AG04449 (cell line): ENCODE results near the gene EXPH5.

Experiments used
- CTCF ChIA-PET: fragments of 350-600 bp; formaldehyde crosslinking; extraction: SDS; loops from one replicate; lab custom pipeline; 2021; ENCODE audit warnings: antibody characterized with exemption; lab: Yijun Ruan, JAX
- POLR2A ChIA-PET: fragments of 400-600, 350-600 bp; formaldehyde crosslinking; extraction: SDS; loops from one replicate; lab custom pipeline; 2020; ENCODE audit warnings: antibody characterized with exemption, inconsistent platforms; lab: Yijun Ruan, JAX
- DNase-seq: peaks from one replicate; pipeline ENCODE4 v3.0.0-alpha.2; 2010; ENCODE audit warnings: low read depth, low spot score
- H3K4me3 ChIP-seq: 2 replicates; pipeline ENCODE4 v1.5.1; 2011; ENCODE audit warnings: low read depth, mild to moderate bottlenecking, control low read depth, low read length
- TF ChIP-seq, protein P1 (sequence below): IDR thresholded peaks from one replicate; pipeline ENCODE4 v1.5.1; 2011; ENCODE audit warnings: mild to moderate bottlenecking, moderate library complexity, low read length, control low read depth, inconsistent platforms; ENCODE audit not compliant: insufficient read depth; ENCODE audit errors: missing control alignments

The EXPH5 gene

DNA sequence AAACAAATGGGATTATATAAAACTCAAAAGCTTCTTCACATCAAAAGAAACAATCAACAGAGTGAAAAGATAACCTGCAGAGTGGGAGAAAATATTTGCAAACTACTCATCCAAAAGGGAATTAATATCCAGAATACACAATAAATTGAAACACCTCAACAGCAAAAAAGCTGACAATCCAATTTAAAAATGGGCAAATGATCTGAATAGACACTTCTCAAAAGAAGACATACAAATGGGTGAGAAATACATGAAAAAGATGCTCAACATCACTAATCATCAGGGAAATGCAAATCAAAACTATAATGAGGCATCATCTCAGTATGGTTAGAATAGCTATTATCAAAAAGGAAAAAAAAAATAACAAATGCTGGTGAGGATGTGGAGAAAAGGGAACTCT, 13.5 kb downstream of the EXPH5 start:
- TF ChIP-seq, protein P1, sequence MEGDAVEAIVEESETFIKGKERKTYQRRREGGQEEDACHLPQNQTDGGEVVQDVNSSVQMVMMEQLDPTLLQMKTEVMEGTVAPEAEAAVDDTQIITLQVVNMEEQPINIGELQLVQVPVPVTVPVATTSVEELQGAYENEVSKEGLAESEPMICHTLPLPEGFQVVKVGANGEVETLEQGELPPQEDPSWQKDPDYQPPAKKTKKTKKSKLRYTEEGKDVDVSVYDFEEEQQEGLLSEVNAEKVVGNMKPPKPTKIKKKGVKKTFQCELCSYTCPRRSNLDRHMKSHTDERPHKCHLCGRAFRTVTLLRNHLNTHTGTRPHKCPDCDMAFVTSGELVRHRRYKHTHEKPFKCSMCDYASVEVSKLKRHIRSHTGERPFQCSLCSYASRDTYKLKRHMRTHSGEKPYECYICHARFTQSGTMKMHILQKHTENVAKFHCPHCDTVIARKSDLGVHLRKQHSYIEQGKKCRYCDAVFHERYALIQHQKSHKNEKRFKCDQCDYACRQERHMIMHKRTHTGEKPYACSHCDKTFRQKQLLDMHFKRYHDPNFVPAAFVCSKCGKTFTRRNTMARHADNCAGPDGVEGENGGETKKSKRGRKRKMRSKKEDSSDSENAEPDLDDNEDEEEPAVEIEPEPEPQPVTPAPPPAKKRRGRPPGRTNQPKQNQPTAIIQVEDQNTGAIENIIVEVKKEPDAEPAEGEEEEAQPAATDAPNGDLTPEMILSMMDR, result no peak
- DNase-seq, result no peak
- CTCF ChIA-PET, result no interaction called here
- no peak overlapping the region for H3K4me3 ChIP-seq
- POLR2A ChIA-PET, result no interaction called here

DNA sequence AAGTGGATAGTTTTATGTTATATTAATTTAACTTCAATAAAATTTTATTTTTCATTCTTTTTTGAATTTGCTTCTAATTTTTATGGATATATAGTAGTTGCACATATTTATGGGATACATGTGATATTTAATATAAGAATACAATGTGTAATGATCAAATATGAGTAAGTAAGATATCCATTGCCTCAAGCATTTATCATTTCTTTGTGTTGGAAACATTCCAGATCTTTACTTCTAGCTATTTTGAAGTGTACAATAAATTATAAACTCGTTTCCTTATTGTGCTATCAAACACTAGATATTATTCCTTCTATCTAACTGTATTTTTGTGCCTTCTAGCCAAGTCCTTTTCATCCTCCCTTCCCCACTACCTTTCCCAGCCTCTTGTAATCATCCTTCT, 17.0 kb downstream of the EXPH5 start:
- no peak overlapping the region for H3K4me3 ChIP-seq
- ChIA-PET CTCF (no interaction called here), POLR2A (no interaction called here)
- no peak for DNase-seq
- TF ChIP-seq, protein P1, result no peak

DNA sequence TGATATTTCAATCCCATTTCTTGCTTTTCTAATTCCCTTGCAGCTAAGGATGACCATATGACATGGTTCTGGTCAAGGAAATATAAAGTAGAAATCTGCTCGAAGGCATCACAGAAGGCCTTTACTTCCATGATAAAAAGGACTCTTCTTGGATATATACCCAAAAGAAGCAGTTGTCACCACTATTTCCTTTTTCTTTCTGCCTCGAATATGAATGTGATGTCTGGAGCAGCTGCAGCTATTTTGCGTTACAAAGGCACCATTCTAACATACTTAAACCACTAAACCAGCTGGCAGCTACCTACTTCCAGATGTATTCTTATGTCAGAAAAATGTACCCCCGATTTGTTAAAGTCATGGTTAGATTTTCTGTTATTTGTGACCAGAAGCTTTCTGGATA, 18.9 kb downstream of the EXPH5 start:
- POLR2A ChIA-PET, result no interaction called here
- DNase-seq, result no peak
- no peak overlapping the region for H3K4me3 ChIP-seq
- TF ChIP-seq, protein P1, result no peak
- CTCF ChIA-PET, result interaction anchor here (0.6 kb wide), 1 partner anchor 15 kb away, joined by 3 read pairs; no protein-coding TSS in a partner anchor

DNA sequence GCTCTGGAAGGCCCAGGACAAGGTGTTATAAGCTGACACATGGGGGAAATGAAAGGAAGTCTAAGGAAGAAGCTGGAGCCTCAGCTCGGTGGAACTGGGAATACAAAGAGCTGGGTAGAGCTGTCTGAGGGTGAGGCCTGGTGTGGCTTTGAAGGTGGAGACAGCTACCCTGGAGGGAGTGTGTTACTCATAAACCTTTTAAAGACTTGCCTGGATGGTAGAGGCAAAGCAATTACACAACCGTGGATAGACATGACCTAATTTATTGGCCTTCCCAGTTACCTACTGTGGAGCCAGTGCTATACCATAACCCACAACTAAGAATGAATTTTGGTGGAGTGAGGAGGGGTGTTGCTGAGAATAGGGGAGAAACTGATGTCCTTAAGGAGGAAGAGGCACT, 22.6 kb downstream of the EXPH5 start:
- POLR2A ChIA-PET, result no interaction called here
- DNase-seq, result no peak
- TF ChIP-seq, protein P1, result no peak
- H3K4me3 ChIP-seq, result no peak overlapping the region
- CTCF ChIA-PET, result no interaction called here

DNA sequence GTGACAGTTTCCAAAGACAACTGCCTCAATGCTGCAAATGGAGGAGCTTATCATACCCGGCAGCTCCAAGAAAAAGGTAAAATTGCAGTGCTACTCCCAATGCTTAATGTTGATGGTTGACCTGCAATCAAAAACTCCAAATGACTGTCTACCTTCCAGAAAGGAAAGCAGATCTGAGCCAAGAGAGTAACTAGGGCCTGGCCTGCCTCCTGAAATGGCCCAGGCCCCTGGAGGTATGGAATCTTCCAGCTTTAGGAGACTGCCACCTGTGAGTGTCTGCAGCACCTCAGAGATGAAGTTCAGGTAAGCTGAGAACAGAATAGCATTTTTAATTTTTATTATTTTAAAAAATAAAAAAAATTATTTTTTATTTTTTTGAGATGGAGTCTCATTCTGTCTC, 23.7 kb downstream of the EXPH5 start:
- ChIA-PET POLR2A (no interaction called here), CTCF (no interaction called here)
- no peak overlapping the region for H3K4me3 ChIP-seq
- TF ChIP-seq, protein P1, result no peak
- DNase-seq, result no peak

DNA sequence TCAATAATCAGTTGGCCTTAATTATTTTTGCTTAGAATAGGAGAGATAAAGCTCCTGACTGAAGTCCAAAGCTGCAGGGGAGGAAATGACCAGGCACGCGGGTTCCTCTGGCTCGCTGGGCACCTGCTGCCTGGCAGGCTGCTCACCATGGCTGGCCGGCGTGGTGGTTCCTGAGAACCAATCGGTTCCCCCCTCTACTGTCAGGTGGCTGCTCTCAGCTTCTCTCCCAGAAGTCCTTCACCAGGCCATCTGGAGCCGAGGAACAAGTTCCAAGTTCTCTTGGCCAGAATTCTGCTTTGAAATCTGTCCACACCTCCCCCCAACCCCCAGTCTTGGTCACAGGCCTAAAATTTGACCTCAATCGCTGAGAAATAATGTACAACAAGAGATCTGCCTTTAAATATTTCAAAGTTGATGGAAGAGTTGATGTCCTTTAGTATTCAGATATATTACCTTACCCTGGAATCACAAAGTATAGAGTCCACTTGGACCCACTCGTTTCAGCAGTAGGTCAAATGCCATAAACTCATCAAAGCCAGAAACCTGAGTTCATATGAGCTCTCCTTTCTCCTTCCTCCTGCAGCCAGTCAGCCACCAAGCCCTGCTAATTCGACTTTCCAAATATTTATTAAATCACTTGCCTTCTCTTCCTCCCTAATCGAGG, 25.2 kb downstream of the EXPH5 start:
- CTCF ChIA-PET, result no interaction called here
- DNase-seq, result no peak
- H3K4me3 ChIP-seq, result no peak overlapping the region
- POLR2A ChIA-PET, result no interaction called here
- TF ChIP-seq, protein P1, result no peak
